NB4 (cell line): Measurements from ENCODE around the gene RBM10.

ENCODE experiments used
- CTCF ChIP-seq: IDR thresholded peaks from one replicate; pipeline ENCODE4 v1.5.1; 2012; ENCODE audit warnings: low read depth, low read length
- MYC ChIP-seq: IDR thresholded peaks from 2 replicates; pipeline ENCODE4 v1.6.1; 2011; ENCODE audit warnings: low read depth, low read length
- POLR2A ChIP-seq: IDR thresholded peaks from 2 replicates; pipeline ENCODE4 v1.6.1; 2011; ENCODE audit warnings: mild to moderate bottlenecking; ENCODE audit not compliant: insufficient read length; ENCODE audit errors: extremely low read depth

- TF ChIP-seq CTCF (no peak), POLR2A (no peak), MYC (no peak)
Observed at GRCh38 chrX:47214435-47215077, 69.5 kb downstream of the RBM10 start.
